Measurements from ENCODE around the gene MIER2.

DNA sequence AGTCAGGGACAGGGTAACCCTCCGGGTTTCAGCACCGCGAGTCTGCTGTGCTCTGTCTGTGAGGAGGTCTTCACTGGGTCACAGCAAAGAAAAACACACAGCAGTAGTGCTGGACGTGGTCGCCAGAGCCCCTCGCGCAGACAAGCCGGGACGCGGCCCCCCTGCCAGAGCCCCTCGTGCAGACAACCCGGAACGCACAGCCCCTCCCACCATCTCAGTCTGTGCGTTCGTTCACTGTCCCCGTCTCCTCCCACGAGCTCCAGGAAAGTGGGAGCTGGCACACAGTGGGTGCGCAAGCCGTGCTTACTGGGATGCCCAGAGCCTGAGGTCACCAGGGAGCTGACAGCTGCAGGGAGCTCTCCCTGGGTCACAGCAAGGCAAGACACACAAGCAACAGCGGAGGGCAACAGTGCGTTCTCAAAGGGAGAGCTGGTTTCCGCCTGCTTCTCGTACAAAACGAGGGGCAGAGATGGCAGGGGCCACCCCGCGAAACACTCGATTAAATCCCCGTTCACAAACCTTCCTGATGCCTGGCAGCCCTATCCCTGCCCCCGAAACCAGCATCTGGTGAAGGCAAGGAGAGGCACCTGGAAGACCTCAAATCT is 50.2 kb downstream of the MIER2 start:
- TF ChIP-seq, protein P1, sequence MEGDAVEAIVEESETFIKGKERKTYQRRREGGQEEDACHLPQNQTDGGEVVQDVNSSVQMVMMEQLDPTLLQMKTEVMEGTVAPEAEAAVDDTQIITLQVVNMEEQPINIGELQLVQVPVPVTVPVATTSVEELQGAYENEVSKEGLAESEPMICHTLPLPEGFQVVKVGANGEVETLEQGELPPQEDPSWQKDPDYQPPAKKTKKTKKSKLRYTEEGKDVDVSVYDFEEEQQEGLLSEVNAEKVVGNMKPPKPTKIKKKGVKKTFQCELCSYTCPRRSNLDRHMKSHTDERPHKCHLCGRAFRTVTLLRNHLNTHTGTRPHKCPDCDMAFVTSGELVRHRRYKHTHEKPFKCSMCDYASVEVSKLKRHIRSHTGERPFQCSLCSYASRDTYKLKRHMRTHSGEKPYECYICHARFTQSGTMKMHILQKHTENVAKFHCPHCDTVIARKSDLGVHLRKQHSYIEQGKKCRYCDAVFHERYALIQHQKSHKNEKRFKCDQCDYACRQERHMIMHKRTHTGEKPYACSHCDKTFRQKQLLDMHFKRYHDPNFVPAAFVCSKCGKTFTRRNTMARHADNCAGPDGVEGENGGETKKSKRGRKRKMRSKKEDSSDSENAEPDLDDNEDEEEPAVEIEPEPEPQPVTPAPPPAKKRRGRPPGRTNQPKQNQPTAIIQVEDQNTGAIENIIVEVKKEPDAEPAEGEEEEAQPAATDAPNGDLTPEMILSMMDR (IDR thresholded peaks at IDR 0.05): no peak
- TF ChIP-seq SMC3 (IDR thresholded peaks at IDR 0.05; ENCODE audit: low read depth, low read length): no peak
- TF ChIP-seq MAX (IDR thresholded peaks at IDR 0.05; ENCODE audit: low read depth): no peak
- TF ChIP-seq POLR2AphosphoS5 (IDR thresholded peaks at IDR 0.05; ENCODE audit: low read depth, low read length): no peak
- no peak for TF ChIP-seq FOXJ3 (CRISPR knock-in tag; IDR thresholded peaks at IDR 0.05)
- no peak for TF ChIP-seq SIN3A (IDR thresholded peaks at IDR 0.05; ENCODE audit: borderline replicate concordance, low read depth, low read length)
- no peak for TF ChIP-seq MXI1 (IDR thresholded peaks at IDR 0.05; ENCODE audit: low read depth, low read length)
- TF ChIP-seq YY1 (IDR thresholded peaks at IDR 0.05; ENCODE audit: low read depth): no peak
- TF ChIP-seq, protein P2, sequence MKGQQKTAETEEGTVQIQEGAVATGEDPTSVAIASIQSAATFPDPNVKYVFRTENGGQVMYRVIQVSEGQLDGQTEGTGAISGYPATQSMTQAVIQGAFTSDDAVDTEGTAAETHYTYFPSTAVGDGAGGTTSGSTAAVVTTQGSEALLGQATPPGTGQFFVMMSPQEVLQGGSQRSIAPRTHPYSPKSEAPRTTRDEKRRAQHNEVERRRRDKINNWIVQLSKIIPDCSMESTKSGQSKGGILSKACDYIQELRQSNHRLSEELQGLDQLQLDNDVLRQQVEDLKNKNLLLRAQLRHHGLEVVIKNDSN (IDR thresholded peaks at IDR 0.05; ENCODE audit: borderline replicate concordance, low read depth): no peak
